Stimulated activated CD8-positive, alpha-beta memory T cell treated with anti-CD3 and anti-CD28 coated beads, Interleukin-15, amount 100 ng/mL, for 4 hours (primary cell): ENCODE data around the gene HNRNPL.

ENCODE experiments used
- DNase-seq, 2 donors: peaks; one replicate each; pipeline ENCODE4 v3.0.0-alpha.2; 2020; ENCODE audit warnings: low read depth in 2 of 2

Gene HNRNPL

DNA sequence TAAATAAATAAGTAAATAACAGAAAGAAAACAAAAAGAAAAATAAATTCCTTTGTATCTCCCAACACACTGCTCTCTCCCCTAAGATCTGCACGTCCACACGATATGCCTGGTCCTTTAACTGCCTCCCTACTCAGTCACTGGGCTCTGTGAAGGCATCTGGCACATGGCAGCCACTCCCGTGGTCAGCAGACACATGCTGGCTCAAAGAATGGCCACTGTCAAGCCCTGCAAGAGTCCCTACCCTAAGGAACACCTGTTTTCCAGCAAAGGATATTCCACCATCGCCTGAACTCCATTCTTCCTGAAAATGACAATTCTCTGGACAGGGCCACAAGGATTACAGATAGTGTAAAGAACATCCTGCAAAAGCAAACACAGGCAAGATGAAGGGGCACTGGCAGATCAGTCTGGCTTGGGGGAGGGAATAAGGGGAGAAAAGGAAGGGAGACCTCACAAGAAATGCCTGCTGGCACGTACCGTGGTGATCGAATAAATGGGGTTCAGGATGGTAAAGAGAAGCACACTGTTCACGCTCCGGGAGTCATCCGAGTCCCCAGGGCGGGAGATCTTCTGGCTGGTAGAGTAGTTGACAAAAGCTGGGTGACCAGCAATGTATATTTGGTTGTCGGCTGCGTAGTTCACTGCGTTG lies 4.3 kb downstream of the HNRNPL start:
- no peak for DNase-seq

DNA sequence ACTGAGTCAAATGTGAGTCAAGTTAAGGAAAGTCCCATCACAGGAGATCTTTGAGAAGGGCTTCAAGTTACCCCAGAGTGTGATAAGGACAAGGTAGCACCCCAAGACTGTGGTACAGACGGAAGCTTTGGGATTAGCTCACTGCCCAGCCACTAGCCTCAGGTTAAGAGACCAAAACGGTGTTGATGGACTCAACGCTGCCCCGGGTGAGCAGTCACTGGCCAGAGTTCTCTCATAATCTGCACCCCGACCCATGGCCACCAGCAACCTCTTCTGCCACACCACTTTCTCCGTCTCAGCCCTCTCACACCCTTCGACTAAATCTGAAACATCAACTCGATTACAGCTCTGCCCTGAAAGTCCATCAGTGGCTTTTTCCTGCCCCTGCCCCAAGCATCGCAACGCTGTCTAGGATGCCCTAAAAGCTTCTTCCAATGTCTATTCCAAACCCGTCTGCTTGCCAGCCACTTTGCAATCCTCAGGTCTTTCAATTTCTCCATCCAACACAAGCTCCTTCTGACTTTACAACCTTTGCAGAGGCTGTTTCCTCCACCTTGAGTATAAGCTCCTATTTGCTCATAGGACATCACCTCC lies 5.6 kb downstream of the HNRNPL start:
- no peak for DNase-seq

DNA sequence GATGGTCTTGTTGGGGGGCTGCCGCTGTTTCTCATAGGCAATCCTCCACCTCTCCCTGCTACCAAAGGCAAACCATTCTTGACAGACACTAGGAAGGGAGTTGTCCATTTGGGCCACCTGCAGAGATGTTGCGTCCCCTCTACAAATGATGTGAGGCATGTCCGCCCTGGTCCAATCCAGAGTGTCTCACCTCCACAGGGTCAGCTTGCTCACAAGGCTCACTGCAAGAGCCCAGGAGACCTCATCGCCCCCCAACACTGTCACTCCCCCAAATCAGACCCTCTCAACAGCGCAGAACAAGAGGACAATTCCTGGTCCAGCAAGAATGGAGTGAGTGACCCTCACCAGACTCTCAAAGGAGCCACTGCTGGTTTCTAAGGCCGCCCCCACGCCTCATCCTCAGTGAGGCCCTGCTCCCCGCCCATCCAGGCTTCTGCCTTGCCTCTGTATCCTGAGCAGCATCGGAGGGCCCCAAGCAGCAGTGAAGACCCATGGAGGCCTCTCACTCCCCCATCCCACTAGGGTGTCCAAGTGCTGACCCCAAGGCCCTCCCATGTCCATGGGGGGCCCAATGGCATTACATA lies 6.5 kb downstream of the HNRNPL start:
- no peak for DNase-seq

DNA sequence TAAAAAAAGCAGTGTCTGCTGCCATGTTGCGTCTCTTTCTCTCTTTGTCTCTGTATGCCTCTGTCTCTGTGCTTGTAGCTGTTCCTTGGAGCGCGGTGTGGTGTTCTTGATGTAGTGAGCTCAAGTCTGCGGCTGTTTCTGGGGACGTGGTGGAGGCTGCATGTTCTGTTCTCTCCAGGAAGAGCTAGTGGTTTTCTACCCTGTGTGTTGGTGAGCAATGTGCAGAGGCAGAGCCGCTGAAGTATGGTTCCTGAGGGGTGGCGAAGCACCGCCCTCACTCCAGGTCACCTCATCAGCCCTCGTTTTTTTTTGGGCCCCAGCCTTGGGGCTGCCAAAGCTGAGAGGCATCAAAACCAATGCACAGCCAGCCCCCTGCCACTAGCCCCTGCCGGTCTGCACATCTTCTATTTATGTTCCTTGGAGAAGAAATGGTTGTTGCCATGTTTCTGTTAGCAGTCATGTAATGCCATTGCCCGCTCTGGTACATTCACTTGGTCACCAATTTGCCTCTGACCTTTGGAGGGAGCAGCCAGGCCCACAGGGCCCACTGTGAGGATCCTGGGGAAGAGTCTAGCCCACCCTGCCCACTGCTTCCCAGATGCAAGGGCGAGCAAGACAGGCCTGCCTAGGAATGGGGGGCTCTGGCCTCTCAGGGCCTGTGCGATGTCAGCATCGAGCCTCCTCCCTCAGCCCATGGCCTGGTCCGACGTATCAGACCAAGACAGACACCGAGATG lies 7.2 kb downstream of the HNRNPL start:
- no peak for DNase-seq

DNA sequence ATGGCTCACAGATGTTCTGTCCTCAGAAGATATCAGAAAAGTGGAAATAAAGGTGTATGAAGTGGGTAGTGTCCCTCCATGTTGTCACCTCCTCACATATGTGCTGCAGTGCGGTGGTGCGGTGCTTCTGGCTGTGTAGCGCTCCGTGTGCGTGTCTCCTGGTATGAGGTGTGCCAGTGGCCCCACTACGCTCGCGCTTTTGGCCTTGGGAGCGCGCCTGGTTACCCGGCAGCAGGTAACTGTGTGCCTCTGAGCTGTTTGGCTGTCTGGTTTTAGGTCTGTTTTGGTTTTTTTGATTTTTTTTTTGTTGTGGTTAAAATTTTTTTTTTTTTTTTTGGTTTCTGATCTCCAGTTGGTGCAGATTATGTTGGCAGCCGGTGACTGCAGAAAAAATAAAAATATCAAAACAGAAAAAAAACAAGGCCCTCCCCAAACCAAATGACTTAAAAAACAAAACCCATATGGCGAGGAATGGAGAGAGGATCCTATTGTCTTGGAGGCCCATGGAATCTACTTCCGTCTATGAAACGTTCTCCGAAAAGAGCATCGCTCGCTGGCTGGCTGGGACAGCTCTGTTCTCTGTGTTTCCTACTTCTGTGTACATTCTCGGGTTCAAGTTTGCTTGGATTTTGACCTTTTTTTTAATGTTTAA lies 7.9 kb downstream of the HNRNPL start:
- DNase-seq, result no peak

DNA sequence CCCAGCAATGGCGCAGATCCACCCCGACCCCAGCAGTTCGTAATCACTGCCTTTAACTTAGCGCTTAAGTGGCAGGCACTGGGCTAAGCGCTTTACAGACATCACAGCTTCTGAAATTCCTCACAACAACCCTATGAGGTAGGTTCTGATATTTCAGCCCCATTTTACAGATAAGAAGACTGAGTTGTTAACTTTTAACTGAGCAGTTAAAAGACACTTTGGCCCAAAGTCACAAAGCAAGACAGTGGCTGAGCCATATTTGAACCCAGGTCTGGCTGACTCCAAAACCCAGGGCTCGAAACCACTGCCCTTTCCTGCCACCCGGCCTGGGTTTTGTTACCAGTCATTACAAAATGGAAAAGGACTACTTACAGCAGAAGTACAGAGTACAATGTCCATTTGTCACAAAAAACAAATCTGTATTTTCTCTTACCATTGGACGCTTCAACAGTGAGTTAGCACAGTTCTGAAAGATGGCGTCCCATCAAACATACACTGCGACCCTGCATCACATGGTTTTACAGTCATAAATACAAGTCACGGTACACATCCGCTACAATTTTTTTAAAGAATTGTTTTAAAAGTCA lies 8.5 kb downstream of the HNRNPL start:
- DNase-seq, result no peak

DNA sequence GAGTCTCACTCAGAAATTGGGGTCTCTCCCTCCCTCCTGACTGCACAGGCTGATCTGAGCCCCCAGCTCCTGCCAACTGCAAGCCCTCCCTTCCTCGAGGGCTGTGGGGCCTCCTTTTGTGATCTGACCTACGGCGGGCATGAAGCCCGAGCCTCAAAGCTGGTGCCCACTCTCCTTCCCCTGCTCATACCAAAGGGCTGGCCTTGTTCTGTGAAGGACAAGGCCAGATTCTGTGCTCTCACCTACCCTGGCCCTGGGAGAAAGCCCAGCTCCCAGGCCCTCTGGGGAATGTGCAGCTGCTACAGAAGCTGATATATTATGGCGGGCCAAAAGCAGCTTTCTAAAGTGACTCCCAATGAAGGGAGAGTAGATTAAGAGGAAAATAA lies 9.2 kb downstream of the HNRNPL start:
- DNase-seq, result no peak

DNA sequence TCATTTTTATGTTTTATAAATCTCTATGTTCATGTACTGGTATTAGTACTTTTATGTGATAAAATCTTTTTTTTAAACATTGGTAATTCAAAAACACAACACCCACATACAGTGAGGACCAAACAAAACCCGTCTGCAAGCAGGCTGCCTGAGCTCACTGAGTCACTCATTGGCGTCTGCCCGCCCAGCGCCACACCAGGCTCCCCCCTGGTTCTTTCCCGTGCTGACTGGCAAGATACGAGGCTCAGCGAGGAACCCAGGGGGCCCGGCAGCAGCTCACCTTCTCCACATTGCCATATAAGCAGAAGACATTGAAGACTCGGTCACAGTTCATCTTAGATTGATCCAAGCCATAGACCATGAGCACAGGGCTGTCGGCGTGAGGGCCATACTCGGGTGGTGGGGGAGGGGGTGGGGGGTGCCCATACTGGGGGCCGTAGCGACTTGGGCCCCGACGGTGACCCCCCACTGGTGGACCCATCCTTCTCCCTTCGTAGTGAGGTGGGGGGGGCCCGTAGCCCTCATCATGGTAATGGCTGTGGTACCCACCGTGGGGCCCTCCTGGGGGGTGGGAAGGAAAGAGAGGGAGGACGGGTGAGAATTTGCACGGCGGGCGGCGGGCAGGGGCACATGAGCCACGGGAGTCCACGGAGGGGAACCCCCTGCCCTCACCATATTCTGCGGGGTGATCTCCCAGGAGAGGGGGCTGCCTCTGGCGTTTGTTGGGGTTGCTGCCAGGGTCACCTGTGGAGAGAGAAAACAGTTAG lies 9.8 kb downstream of the HNRNPL start:
- DNase-seq, result no peak

DNA sequence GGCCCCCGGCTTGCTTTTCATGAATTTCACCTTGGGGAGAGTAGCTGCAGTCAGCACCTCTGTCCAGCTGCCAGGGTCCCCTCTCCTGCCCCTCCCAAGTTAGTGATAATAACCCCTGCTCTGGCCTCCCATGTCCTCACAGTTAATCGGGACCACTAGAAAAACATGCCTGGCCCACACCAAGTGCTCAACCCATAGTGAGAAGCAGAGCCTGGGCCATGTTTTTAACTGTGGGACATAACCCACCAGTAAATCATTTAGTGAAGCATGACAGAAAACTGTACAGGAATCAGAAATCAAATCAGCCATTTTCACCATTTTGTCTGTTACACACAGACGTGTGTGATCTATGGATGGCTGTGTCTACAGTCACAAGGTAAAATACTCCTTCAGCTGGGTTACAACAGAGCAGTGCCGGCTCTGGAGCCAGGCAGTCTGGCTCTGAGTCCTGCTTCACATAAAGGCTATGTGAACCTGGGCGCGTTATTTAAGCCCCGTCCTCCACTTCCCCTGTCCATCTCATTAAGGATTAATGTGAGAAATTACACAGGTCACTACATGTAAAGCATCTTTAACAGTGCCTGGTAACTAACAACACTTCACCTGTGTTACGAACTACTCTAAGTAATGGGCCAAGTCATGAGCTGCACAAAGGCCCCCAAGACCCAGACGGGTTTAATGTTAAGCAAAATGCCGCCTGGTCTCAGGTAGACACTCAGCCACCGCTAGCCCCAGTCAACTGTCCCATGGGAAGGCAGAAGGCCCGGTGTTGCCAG lies 10.6 kb downstream of the HNRNPL start:
- DNase-seq, result no peak

DNA sequence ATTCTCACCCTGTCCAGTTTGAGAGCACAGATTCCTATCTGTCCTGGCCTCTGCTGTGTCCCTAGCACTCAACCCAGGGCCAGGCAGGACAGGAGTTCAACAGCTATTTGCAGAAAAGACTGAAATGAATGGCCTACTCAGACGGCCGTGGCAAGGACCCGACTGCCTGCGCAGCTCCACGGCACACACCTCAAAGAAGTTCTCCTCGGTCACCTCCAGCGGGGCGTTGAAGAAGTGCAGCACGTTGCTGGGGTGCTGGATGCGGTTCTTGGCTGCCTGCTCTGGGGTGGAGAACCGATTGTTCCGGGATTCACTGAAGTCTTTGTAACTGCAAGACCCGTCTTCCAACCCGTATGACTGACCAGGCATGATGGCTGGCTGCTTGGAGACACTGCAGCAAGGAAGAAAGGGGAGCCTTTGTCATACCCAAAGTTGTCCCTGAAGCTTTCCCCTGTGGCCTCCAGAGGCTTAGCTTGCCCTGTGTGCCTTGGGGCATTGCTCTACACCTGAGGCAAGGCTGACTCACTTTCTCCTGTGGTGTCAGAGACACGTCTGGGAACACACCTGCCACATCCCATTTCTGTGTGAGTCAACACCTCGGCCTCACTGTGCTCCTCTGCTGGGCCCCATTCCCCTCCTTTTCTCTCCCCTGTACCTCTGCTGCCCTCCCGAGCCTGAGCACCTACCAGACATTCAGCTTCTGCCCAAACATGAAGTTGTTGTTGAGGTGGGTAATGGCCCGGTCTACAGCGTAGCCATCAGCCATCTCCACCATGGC lies 11.4 kb downstream of the HNRNPL start:
- peak; percentile 21 to 65 for DNase-seq

DNA sequence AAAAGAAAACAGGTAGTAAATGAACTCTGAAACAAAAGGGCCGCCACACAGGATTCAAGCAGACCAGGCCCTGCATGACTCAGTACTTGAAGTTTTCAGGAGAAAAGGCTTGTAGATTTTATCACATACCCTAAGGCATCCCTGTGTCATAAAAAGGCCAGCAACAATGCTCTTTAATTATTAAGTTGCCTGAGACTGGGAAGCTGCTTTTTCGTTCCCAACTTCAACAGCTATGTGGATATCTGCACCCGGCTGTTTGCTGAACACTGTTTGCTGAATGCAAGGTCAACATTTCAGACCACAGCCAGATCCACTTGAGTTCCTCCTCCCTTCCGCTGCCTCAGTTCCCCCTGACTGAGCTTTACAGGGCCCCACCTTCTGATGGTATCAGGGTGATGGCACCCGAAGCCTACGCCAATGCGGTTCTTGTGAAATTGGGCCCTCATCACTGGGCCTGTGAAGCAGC lies 12.1 kb downstream of the HNRNPL start:
- DNase-seq, result no peak

DNA sequence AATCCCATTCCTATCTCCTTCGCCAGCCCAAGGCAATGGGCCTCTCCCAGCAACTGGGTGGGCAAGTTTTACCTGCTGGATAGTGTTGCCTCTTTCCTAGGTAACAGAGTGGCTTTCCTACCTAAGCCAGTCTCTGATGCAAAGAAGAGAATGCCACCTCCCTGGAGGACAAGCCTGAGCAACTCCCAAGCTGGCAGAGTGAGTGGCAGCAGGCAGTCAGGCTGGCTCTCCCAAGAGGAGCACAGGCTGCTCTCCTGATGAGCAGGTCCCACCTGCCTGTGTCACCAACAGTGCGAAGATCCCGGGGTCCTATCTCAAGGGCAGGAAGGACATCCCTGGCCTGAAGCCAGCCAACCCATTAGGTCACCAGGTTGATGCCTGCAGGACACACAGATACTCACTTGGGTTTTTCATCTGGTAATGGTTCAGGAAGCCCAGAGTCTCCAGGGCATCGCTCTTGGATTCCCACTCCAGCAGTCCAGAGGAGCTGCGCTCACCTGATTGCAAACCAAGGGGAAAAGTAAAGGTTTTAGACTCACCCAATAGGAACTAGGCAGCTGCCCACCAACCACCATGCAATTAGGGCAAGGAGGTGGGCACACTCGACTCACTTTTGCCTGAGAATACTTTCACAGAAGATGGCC lies 12.7 kb downstream of the HNRNPL start:
- DNase-seq, result no peak

DNA sequence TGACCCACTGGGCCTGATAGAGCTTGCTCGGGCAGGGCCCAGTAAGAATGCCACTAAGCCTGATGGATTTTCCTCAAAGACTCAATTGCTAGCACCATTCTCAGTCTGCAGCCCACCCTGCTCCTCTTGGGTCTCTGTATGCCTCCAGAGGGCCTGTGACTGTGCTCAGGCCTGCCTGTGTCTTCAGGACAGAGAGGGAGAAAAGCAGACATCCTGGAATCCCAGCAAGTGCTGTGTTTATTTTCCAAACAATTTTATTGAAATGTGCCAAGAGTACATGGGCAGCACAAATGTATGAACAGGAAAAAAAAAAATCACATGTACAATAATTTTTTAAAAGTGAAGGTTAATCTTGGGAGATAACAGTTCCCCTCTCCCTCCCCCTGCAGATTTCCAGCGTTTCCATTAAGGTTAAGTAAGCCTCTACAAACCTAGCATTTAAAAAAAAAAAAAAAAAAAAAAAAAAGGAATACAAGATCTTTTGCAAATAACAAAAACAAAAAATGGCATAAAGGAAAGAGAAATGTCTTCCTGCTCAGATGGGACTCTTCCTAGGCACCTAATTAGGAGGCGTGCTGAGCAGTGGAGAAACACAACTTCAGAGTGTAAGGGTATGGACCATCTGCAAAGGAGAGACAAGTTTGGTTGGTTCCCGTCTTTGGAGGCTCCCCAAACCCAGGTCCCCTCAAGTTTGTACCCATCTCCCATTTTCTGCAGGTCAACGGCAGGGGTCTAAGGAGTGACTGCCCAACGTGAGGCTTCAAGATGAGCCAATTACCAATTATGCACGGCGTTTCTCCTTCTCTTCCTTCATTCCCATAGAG lies 13.4 kb downstream of the HNRNPL start:
- DNase-seq, result no peak

DNA sequence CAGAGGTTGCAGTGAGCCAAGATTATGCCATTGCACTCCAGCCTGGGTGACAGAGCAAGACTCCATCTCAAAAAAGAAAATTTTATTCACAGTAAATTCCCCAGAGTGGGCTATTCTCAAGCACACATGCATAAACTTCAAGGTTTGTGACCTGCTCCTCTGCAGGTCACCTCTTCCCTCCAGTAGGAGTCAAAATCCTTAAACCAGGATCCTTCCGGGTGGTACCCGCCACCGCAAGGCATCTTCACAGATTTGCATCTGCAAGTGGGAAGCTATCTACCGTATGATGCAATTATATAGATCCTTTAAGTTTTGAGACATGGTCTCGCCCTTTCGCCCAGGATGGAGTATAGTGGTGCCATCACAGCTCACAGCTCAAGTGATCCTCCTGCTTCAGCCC lies 15.2 kb downstream of the HNRNPL start:
- no peak for DNase-seq

DNA sequence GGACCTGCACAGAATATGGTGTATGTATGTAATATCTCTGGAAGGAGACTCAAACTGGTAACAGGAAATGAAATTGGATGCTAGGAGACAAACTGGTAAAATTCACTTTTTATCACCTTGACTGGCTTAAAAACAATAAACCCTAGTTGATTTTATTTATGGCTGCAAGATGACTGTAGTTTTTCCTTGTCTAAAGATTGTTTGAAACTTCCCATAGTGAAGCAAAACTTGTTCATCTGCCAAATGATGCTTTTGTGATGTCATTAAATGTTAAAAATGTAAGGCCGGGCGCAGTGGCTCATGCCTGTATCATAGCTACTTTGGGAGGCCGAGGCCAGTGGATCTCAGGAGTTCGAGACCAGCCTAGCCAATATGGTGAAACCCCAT lies 15.7 kb downstream of the HNRNPL start:
- DNase-seq, result no peak

DNA sequence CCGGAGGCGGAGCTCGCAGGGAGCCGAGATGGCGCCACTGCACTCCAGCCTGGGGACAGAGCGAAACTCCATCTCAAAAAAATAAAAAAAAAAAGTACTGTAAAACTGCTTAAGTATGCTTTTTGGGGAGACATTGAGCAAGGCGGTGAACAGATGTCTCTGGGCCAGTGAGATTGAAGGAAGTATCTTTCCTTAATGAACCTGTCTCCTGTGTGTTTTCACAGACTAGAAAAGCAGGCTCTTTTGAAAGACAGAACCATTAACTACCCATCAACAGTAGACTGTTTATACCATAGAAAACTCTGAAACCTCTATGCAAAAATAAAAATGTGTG lies 16.7 kb downstream of the HNRNPL start:
- no peak for DNase-seq

DNA sequence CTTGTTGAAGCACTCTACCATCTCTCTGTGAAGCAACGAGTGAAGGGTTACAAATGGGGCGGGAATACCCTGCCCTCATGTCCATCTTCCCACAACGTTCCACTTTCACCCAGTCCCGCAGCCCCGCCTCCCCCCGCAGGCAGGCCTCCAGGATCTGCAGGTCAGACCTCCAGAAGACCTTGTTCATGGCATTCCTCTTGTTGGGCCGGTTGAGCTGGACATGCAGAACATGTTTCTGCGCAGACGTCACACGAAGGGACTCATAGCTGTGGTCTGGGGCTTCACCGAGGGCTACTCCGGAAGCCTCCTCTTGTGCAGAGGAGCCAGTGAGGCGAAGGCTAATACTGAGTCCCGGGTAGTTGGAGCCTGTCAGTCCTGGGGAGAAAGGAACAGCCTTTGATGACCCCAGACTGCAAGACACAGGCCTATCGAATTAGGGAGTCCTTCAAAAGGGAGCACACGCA lies 18.6 kb downstream of the HNRNPL start:
- DNase-seq, result no peak

DNA sequence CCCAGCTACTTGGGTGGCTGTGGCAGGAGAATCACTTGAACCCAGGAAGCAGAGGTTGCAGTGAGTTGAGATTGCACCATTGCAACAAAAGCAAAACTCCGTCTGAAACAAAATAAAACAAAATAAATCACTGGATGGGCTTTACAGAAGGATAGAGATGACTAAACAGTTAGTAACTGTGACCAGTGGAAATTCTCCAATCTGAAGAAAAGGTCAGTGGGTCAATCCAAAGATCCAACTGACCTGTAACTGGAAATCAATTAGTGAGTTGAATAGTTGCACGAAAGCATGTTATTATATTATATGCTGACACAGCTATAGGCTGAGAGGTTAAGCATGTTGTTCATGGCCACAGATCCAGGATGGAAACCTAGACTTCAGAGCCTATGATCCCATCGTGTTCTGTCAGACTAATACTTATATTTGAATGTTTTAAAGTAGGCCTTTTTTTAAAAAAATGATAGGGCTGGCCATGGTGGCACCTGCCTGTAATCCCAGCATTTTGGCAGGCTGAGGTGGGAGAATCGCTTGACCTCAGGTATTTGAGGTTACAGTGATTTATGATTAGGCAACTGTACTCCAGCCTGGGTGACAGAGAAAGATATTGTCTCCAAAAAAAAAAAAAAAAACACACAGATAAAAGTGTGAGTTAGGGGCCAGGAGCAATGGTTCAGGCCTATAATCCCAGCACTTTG lies 19.6 kb downstream of the HNRNPL start:
- DNase-seq, result no peak
